GM23248 (cell line): ENCODE measurements around the gene ATXN7. TPM values are rescaled to one million over a fixed set of nuclear protein-coding genes. Genes with fewer than 3 reads are reported as not detected.

Experiments
- DNase-seq: peaks from one replicate; pipeline ENCODE4 v3.0.0-alpha.2; 2015
- H2AFZ ChIP-seq: fragments of 200-600 bp; sonication (generic); 2 replicates; pipeline ENCODE4 v1.6.1; 2016; ENCODE audit warnings: antibody characterized with exemption
- H3F3A ChIP-seq: fragments of 200-600 bp; sonication (generic); 2 replicates; pipeline ENCODE4 v1.6.1; 2016; ENCODE audit warnings: mild to moderate bottlenecking, antibody characterized with exemption, mixed run types; ENCODE audit not compliant: insufficient read depth
- H3K27ac ChIP-seq: fragments of 200-600 bp; sonication (generic); 2 replicates; pipeline ENCODE4 v1.5.1; 2016; ENCODE audit warnings: mild to moderate bottlenecking
- H3K27me3 ChIP-seq: fragments of 200-600 bp; sonication (generic); replicated peaks from 2 replicates; pipeline ENCODE4 v1.6.1; 2016; ENCODE audit warnings: mild to moderate bottlenecking; ENCODE audit not compliant: insufficient read depth
- H3K36me3 ChIP-seq: fragments of 200-600 bp; sonication (generic); 2 replicates; pipeline ENCODE4 v1.6.1; 2016; ENCODE audit warnings: low read depth, mild to moderate bottlenecking
- H3K4me1 ChIP-seq: fragments of 200-600 bp; sonication (generic); 2 replicates; pipeline ENCODE4 v1.6.1; 2016; ENCODE audit warnings: mild to moderate bottlenecking; ENCODE audit not compliant: insufficient read depth
- H3K4me2 ChIP-seq: fragments of 200-600 bp; sonication (generic); one replicate; pipeline ENCODE4 v1.6.1; 2016; ENCODE audit warnings: mild to moderate bottlenecking; ENCODE audit not compliant: unreplicated experiment
- H3K4me3 ChIP-seq: fragments of 200-600 bp; sonication (generic); 2 replicates; pipeline ENCODE4 v1.5.1; 2016; ENCODE audit warnings: mild to moderate bottlenecking
- H3K79me2 ChIP-seq: fragments of 200-600 bp; sonication (generic); 2 replicates; pipeline ENCODE4 v1.6.1; 2016; ENCODE audit warnings: mild to moderate bottlenecking; ENCODE audit not compliant: insufficient read depth
- H3K9ac ChIP-seq: fragments of 200-600 bp; sonication (generic); 2 replicates; pipeline ENCODE4 v1.6.1; 2016; ENCODE audit warnings: mild to moderate bottlenecking
- H3K9me2 ChIP-seq: fragments of 200-600 bp; sonication (generic); 2 replicates; pipeline ENCODE4 v1.6.1; 2016; ENCODE audit warnings: mixed run types, mild to moderate bottlenecking, moderate library complexity; ENCODE audit not compliant: insufficient read depth
- H3K9me3 ChIP-seq: fragments of 200-600 bp; sonication (generic); one replicate; pipeline ENCODE4 v1.6.1; 2017; ENCODE audit warnings: low read depth
- H4K20me1 ChIP-seq: fragments of 200-600 bp; sonication (generic); 2 replicates; pipeline ENCODE4 v1.6.0; 2016; ENCODE audit not compliant: insufficient read depth
- EZH2 ChIP-seq: fragments of 200-600 bp; sonication (generic); IDR thresholded peaks from 2 replicates; pipeline ENCODE4 v1.6.1; 2018; ENCODE audit warnings: antibody characterized with exemption, mild to moderate bottlenecking; ENCODE audit not compliant: insufficient read depth, poor library complexity, severe bottlenecking
- EZH2phosphoT487 ChIP-seq: fragments of 200-600 bp; sonication (generic); IDR thresholded peaks from 2 replicates; pipeline ENCODE4 v1.6.1; 2018; ENCODE audit warnings: antibody characterized with exemption, moderate library complexity, mild to moderate bottlenecking, low read depth; ENCODE audit not compliant: insufficient read depth
- WGBS, 2 experiments: methylation state at CpG; one replicate each; pipeline ENCODE4 v1.1.6; 2015 to 2017; ENCODE audit warnings: low lambda C conversion rate in 2 of 2, low coverage in 1 of 2; ENCODE audit errors: missing lambda C conversion rate in 2 of 2; 5-methylcytosine and 5-hydroxymethylcytosine counted together
- in situ Hi-C: fragments of 300-500 bp; cut with MboI; formaldehyde crosslinking; loops from 2 replicates; pipeline ENCODE4 v1.15.0; 2020
- polyA plus RNA-seq: library from polyadenylated mRNA; unstranded; fragments of >200 nt; fragmentation: Nextera tagmentation; extraction: Ambion mirVana; gene quantifications from 2 replicates; pipeline ENCODE4 v1.2.1, GENCODE V29; 2016
- total RNA-seq: library from RNA; depleted of rRNA; stranded (reverse); fragments of >200 nt; shearing (Covaris generic); gene quantifications from 2 replicates; pipeline ENCODE4 v1.2.3, GENCODE V29; 2014

ATXN7 gene
- total and polyA plus RNA-seq, 2 experiments from 2014 or later = 2.4 to 3.9 TPM

GRCh38 chr3:63855333-63855940 is 8.2 kb upstream of the ATXN7 start:
- H3K4me3 ChIP-seq = no peak overlapping the region
- no peaks in the 10 kb centered on the region for H3K9me3 ChIP-seq
- H3K9me2 ChIP-seq = no peaks in the 10 kb centered on the region
- no peaks in the 10 kb centered on the region for H3K36me3 ChIP-seq
- H3K4me1 ChIP-seq = peaks cover 15% of the 10 kb centered on the region
- no peak overlapping the region for H3K9ac ChIP-seq
- H3F3A ChIP-seq = no peaks in the 10 kb centered on the region
- peaks cover 99% of the 10 kb centered on the region for H3K79me2 ChIP-seq
- TF ChIP-seq EZH2 = no peak
- TF ChIP-seq EZH2phosphoT487 = no peak
- 0 out of 2 replicates have a peak overlapping the region, but pooled peaks have one; percentile 1 for H3K27ac ChIP-seq
- H3K27me3 ChIP-seq = no peaks in the 10 kb centered on the region
- 0 out of 2 replicates have a peak overlapping the region, but pooled peaks have one; percentile 34 for H2AFZ ChIP-seq
- DNase-seq = peak; percentile 26
- H4K20me1 ChIP-seq = peaks cover 8% of the 10 kb centered on the region; the same call in 1 of the 2 replicates
- WGBS, 2 experiments = 19 to 39% methylated on average over 1 of the region's 1 CpG
- H3K4me2 ChIP-seq = no peak overlapping the region
- in situ Hi-C loops = no loop called here

DNA sequence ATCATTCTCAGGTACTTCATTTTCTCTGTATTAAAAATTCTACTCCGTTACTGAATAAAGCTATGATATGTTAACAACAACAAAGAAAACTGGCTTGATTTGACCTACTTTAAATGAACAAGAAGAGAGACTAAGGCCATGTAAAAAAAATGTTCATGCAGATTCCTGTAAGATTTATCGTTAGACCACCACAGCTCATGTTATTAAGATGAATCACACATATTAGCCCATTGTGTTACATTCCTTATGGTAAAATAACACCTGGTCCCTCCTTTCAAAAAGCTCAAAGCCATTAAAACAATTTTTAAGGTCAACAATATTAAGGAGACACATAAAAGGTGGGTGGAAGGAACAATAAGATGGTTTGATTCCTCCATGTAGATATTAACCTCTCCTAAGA is 6.4 kb upstream of the ATXN7 start:
- H4K20me1 ChIP-seq = peaks cover 8% of the 10 kb centered on the region; the same call in 1 of the 2 replicates
- H3K79me2 ChIP-seq = peaks cover 99% of the 10 kb centered on the region
- H3K9ac ChIP-seq = no peak overlapping the region
- in situ Hi-C loops = no loop called here
- no peak for DNase-seq
- H3K4me3 ChIP-seq = no peak overlapping the region
- H3K9me3 ChIP-seq = no peaks in the 10 kb centered on the region
- no peaks in the 10 kb centered on the region for H3K27me3 ChIP-seq
- no peak overlapping the region for H3K27ac ChIP-seq
- H3K36me3 ChIP-seq = no peaks in the 10 kb centered on the region
- H2AFZ ChIP-seq = no peak overlapping the region
- TF ChIP-seq EZH2phosphoT487 (no peak), EZH2 (no peak)
- 75% methylated on average over 2 of the region's 2 CpGs for WGBS, 2 experiments
- H3K4me1 ChIP-seq = peaks cover 16% of the 10 kb centered on the region
- no peaks in the 10 kb centered on the region for H3K9me2 ChIP-seq
- H3K4me2 ChIP-seq = no peak overlapping the region
- H3F3A ChIP-seq = no peaks in the 10 kb centered on the region

DNA sequence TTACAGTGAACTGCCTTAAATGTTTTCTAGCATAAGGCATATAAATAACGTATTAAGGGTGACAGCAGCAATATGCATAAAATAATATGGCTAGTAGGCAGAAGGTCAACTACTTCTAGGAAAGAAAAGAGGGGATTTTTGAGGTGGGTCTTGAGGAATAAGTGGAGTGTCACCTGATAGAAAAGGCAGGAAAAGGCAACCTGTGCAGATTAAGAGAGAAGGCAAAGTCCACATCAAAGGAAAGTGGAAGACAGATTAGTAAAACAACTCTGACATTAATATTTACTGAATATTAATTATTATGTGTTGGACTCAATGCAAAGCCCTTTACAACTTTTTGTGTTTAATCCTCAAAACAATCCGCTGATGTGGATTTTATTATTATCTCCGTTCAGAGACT is 2.9 kb upstream of the ATXN7 start:
- no peak overlapping the region for H3K27ac ChIP-seq
- H3K36me3 ChIP-seq = no peaks in the 10 kb centered on the region
- peaks cover 95% of the 10 kb centered on the region for H3K79me2 ChIP-seq
- H3K9ac ChIP-seq = no peak overlapping the region
- H3F3A ChIP-seq = peaks cover 6% of the 10 kb centered on the region; the same call in 1 of the 2 replicates
- H4K20me1 ChIP-seq = 0 out of 2 replicates have a peak, but pooled peaks cover 5% of the 10 kb centered on the region
- H2AFZ ChIP-seq = no peak overlapping the region
- H3K4me3 ChIP-seq = no peak overlapping the region
- H3K4me2 ChIP-seq = no peak overlapping the region
- H3K27me3 ChIP-seq = no peaks in the 10 kb centered on the region
- in situ Hi-C loops = no loop called here
- no peak for DNase-seq
- no peaks in the 10 kb centered on the region for H3K9me2 ChIP-seq
- TF ChIP-seq EZH2phosphoT487 (no peak), EZH2 (no peak)
- H3K4me1 ChIP-seq = peaks cover 21% of the 10 kb centered on the region
- no peaks in the 10 kb centered on the region for H3K9me3 ChIP-seq
- 90 to 91% methylated on average over 3 of the region's 3 CpGs for WGBS, 2 experiments

- H3K27ac ChIP-seq = no peak overlapping the region
- no peaks in the 10 kb centered on the region for H3K27me3 ChIP-seq
- no peaks in the 10 kb centered on the region for H3K36me3 ChIP-seq
- H4K20me1 ChIP-seq = 0 out of 2 replicates have a peak, but pooled peaks cover 5% of the 10 kb centered on the region
- no peak overlapping the region for H3K4me3 ChIP-seq
- H3K4me1 ChIP-seq = peaks cover 20% of the 10 kb centered on the region
- peaks cover 95% of the 10 kb centered on the region for H3K79me2 ChIP-seq
- no peak overlapping the region for H3K4me2 ChIP-seq
- no peak overlapping the region for H2AFZ ChIP-seq
- H3K9me2 ChIP-seq = no peaks in the 10 kb centered on the region
- TF ChIP-seq EZH2phosphoT487 (no peak), EZH2 (no peak)
- no peaks in the 10 kb centered on the region for H3K9me3 ChIP-seq
- in situ Hi-C loops = no loop called here
- DNase-seq = no peak
- H3K9ac ChIP-seq = no peak overlapping the region
- WGBS, 2 experiments = 63 to 68% methylated on average over 5 of the region's 5 CpGs
- H3F3A ChIP-seq = peaks cover 6% of the 10 kb centered on the region; the same call in 1 of the 2 replicates
Observed at GRCh38 chr3:63861306-63861705, 2.4 kb upstream of the ATXN7 start.

DNA sequence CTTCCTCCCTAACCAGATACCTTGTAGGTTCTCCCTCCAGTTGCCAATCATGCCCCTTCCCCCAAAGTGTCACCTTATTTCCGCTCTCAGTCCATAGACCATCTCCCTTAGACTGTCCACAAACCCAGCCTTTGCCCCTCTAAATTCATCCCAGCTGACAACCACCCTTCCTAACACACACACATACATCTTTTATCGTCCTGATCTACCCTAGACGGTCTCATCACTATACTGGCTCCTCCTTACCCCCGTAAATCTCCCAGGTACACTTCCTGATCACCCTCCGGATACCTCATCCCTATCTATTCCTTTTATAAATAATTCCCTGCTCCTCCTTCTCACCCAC is 890 bp upstream of the ATXN7 start:
- H3K27me3 ChIP-seq = no peaks in the 10 kb centered on the region
- 29 to 30% methylated on average over 5 of the region's 5 CpGs for WGBS, 2 experiments
- H2AFZ ChIP-seq = peak overlapping the region; percentile 94
- peak overlapping the region; percentile 97 for H3K9ac ChIP-seq
- H3K4me2 ChIP-seq = peak overlapping the region; percentile 85
- H3K9me2 ChIP-seq = no peaks in the 10 kb centered on the region
- peaks cover 95% of the 10 kb centered on the region for H3K79me2 ChIP-seq
- 0 out of 2 replicates have a peak, but pooled peaks cover 5% of the 10 kb centered on the region for H4K20me1 ChIP-seq
- in situ Hi-C loops = no loop called here
- TF ChIP-seq EZH2 (no peak), EZH2phosphoT487 (no peak)
- H3K4me3 ChIP-seq = peak overlapping the region; percentile 91
- DNase-seq = no peak
- H3K4me1 ChIP-seq = peaks cover 12% of the 10 kb centered on the region
- no peaks in the 10 kb centered on the region for H3K36me3 ChIP-seq
- peaks cover 6% of the 10 kb centered on the region; the same call in 1 of the 2 replicates for H3F3A ChIP-seq
- H3K27ac ChIP-seq = no peak overlapping the region
- H3K9me3 ChIP-seq = no peaks in the 10 kb centered on the region
